Head of caudate nucleus (tissue), 42 donors: Measurements from ENCODE around the gene EMC10.

Experiments used
- DNase-seq, 42 donors: peaks; one replicate each; pipeline versions ENCODE4 v3.0.0 to v3.0.0-alpha.2; 2020 to 2021; ENCODE audit warnings: mixed read lengths in 7 of 42
- intact Hi-C: fragments of 100-400 bp; cut with DNase I; formaldehyde crosslinking; loops from one replicate; pipeline ENCODE4 v1.15.0; 2022

The EMC10 gene

DNA sequence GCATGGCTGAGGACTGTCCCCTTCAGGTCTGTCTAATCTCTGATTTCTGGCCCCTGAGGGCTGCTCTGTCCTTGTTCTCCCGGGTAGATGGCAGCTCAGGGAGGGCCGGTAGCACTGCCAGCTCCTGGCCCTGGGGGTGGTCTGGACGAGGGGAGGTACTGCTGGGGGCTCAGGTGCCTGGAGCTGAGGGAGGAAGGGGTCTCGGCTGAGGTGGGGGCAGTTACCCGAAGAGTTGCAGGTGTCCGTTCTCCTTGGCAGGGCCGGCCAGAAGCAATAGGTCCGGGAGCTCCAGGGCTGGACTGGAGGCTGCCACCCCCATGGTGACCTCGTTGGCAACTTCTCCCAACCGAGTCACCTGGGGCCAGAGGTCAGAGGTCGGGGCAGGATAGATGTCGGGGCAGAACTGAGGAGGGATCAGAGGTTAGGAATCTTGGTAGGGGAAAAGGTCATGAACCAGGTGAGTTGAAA is 1.2 kb upstream of the EMC10 start:
- intact Hi-C loops, result loop anchor here (5.0 kb wide), 1 partner anchor 93 kb away; the partner anchor contains the start of gene POLD1
- DNase-seq, result peak in 1 of 42 donors; percentile 30

DNA sequence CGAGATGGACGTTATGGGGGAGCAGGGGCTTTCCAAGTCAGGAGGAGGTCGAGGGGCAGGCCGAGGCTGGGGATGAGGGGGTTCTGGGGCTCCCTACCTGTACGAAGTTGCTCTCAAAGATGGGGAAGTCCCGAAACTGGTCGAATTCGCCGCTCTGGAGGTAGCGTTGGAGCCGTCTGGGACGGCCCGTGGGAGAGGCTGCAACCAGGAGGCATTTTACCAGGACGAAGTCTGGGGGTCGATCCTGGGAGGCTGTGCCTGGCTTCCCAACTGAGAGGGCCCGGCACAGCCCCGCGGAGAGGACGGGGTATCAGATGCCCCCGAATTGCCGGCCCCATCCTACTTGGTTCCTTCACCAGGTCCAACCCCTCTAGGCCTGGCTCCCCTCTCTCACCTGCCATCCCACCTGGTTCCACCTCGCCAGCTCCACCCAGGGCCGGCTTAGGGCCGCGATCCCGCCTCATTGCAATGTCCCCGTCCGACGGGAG is 527 bp upstream of the EMC10 start:
- intact Hi-C loops, result loop anchor here (2.0 to 5.0 kb wide), 2 partner anchors 35 to 93 kb away; partner anchors contain the start of genes JOSD2 and POLD1
- peak in 1 of 42 donors; percentile 10 for DNase-seq

DNA sequence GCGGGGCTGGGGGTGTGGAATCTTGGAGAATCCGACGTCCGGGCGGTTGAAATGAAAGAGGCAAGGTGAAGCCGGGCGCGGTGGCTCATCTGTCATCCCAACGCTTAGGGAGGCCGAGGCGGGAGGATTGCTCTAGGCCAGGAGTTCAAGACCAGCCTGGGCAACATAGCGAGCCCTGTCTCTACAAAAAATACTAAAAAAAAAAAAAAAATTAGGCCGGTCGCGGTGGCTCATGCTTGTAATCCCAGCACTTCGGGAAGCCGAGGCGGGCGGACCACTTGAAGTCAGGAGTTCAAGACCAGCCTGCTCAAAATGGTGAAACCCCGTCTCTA is 566 bp downstream of the EMC10 start:
- DNase-seq, result no peak
- intact Hi-C loops, result loop anchor here (2.0 to 5.0 kb wide), 2 partner anchors 34 to 95 kb away; partner anchors contain the start of genes JOSD2 and POLD1

DNA sequence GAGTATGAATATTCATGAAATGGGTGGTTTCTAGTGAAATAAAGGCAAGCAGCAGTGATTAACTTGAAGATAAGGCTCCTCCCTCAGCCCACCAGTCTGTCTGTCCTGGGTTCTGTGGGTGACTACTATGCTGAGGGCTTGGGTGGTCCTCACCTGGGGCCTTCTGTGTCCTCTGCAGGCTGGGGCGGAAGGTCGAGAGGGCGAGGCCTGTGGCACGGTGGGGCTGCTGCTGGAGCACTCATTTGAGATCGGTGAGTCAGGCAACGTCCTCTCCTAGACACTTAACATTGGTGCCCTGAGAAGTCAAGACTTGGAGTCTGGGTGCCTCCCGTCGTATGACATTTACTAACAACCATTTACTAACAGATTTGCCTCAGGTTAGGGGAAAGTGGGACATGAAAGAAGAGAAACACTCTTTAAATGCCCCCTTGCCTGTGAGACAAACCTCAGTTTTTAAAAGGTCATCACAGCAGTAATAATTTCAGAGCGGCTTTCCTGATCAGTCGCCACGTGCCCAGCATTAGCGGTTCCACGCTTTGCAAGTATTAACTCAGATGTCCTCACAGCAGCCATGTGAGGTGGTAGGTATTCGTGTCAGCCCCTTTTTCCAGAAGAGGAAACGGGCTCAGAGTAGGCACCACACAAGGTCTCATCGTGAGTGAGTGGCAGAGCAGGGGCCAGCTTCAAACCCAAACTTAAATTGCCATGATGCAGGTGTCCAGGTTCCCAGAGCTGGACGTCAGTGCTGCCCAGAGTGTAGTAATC is 1.6 kb downstream of the EMC10 start:
- intact Hi-C loops, result loop anchor here (2.0 to 5.0 kb wide), 2 partner anchors 33 to 96 kb away; partner anchors contain the start of genes JOSD2 and POLD1
- DNase-seq, result peak in 1 of 42 donors; percentile 32

DNA sequence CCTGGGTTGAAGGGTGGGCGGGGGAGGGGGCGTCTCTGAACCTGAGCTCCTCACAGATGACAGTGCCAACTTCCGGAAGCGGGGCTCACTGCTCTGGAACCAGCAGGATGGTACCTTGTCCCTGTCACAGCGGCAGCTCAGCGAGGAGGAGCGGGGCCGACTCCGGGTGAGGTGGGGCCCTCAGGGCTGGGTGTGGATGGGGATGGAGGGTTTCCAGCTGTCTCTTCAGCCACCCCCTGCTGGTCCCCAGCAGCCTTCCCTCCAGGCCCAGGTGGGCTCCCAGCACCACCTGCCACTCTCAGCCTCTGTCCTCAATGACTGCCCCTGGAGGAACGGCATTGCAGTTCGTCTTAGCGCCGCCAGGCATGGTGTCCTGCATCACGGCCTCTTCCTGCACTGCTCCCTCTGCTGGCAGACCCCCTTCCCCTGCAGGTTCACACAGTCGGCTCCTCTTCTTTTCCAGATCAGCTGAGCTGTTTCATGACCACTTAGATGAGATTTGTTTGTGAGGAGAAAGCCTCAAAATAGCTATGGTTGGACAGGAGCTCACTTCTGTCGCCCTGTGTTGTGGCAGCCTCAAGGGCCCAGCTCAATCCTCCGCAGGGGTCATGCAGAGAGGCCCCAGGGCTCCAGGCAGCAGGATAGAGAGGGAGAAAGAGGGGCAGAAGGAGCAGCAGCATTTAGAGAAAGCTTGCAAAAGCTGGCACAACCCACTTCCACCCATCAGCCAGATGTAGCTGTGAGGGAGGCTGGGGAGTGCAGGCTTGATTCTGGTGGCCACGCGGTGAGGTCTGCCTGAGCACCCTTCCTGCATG is 2.8 kb downstream of the EMC10 start:
- DNase-seq, result peak in 27 of 42 donors; percentile 40 to 81 (median 54)
- intact Hi-C loops, result loop anchor here (5.0 kb wide), 1 partner anchor 97 kb away; the partner anchor contains the start of gene POLD1

DNA sequence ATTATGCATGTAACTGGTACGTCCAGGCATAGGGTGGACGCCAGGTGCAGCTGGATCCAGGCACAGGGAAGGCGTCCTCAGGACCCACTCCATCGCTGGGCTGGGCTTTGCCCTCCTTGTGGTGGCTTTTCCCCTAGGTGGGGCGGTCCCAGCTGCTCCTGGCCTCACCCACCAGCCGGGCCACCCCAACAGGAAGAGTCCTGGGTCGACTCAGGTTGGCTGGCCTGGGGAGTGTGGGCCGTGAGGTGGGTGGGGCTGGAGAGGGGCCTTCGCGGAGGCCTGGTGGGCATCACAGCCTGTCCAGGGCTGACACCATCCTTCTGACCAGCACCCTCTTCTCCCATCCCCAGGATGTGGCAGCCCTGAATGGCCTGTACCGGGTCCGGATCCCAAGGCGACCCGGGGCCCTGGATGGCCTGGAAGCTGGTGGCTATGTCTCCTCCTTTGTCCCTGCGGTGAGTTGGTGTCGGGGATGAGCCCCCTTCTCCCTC is 3.5 kb downstream of the EMC10 start:
- intact Hi-C loops, result loop anchor here (5.0 kb wide), 1 partner anchor 98 kb away; the partner anchor contains the start of gene POLD1
- DNase-seq, result peak in 1 of 42 donors; percentile 25

DNA sequence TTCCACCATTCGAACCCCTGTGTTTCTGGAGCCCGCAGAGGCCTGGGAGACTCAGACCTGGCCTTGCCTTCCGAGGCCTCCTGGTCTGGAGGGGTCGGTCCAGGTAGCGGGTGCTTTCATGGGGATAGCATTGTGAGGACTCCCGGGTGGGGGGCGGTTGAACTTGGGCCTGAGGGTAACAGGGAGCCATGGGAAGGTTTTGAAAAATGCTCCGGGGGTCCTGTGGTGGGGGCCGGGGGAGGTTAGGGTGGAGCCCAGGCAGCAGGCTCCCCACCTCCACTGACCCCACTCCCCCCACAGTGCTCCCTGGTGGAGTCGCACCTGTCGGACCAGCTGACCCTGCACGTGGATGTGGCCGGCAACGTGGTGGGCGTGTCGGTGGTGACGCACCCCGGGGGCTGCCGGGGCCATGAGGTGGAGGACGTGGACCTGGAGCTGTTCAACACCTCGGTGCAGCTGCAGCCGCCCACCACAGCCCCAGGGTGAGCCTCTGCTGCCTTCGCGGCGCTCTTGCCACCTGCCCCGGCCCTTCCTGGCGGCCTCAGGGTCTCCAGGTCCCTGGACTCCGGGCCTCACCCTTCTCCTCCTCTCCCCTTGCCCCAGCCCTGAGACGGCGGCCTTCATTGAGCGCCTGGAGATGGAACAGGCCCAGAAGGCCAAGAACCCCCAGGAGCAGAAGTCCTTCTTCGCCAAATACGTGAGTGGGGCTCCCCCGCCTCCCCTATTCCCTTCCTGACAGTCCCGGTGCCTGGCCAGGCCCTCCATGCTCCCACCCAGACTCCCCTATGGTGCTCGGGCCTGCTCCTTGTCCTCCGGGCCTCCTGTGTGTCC is 4.2 kb downstream of the EMC10 start:
- intact Hi-C loops, result no loop called here
- DNase-seq, result peak in 1 of 42 donors; percentile 7

GRCh38 chr19:50481351-50482149 is 5.2 kb downstream of the EMC10 start:
- intact Hi-C loops, result no loop called here
- DNase-seq, result peak in 1 of 42 donors; percentile 20

GRCh38 chr19:50482271-50482855 is 6.1 kb downstream of the EMC10 start:
- intact Hi-C loops, result no loop called here
- peak in 1 of 42 donors; percentile 10 for DNase-seq

GRCh38 chr19:50482916-50483315 is 6.6 kb downstream of the EMC10 start:
- peak in 1 of 42 donors; percentile 24 for DNase-seq
- intact Hi-C loops, result no loop called here

DNA sequence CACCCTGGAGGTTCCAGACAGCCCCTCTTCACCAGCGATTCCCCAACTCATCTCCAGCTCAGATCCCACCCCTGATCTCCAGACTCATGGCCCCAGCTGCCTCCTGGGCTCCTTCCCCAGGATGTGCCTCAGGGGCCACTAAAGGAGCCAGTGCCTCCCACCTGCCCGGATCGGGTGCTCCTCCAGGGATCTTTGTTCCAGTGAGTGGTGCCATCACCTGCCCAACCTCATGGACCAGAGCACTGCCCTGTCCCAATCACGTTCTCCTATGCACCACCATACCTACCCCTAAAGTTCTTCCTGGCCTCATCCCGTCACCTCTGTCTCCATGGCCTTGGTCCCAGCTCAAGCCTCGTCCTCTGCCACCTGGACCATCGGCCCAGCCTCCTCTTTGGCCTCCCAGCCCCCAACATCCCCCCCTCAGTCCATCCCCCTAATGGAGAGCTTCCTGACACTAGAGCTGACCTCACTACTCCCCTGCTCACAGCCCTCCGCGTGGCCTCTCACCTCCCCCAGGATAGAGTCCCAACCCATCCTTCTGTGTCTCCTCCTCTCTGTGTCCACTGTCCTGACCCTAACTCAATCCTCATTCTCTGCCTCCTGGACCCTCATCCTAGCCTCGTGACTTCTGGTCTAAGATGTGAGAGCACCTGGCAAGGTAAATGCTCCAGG is 9.1 kb downstream of the EMC10 start:
- peak in 1 of 42 donors; percentile 28 for DNase-seq

GRCh38 chr19:50486823-50487515 is 10.7 kb downstream of the EMC10 start:
- peak in 16 of 42 donors; percentile 18 to 84 (median 48) for DNase-seq
- intact Hi-C loops, result no loop called here

More for the DNA sequence above, 9.1 kb downstream of the EMC10 start:
- intact Hi-C loops, result no loop called here

DNA sequence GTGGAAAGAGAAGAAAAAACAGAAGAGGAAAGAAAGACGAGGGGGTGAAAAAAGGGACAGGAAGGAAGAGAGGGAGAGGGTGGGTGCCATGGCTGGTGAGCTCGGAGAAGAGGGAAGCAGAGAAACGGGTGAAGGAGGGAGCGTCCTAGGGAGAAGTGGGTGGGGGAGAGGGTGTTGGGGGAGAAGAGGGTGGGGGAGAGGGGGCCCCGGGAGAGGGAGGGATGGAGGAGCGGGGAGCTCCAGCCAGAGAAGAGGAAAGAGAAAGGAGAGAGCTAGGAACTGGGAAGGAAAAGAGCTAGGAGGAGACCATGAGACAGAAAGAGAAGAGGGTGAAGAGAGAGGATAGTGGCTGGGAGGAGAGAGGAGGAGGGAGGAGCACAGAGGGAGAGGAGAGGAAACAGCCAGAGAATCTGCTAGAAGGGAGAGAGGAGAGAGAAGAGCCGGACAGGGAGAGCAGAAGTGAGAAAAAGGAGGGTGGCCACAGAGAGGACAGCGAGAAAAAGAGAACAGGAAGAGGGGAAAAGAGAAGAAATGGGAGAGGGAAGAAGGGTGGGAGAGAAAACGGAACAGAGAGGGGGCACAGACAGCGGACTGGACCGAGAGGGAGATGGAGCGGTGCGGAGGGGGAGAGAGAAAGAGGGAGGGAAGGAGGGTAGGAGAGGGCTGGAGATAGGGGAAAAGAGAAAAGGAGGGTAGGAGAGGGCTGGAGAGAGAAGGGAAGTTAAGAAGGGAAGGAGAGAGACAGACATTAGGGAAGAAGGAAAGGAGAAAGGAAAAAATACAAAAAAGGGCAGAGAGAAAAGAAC is 12.3 kb downstream of the EMC10 start:
- peak in 2 of 42 donors; percentile 18 to 22 for DNase-seq
- intact Hi-C loops, result no loop called here

GRCh38 chr19:50489461-50490011 is 13.2 kb downstream of the EMC10 start:
- DNase-seq, result peak in 10 of 42 donors; percentile 14 to 66 (median 36)
- intact Hi-C loops, result no loop called here

- intact Hi-C loops, result no loop called here
Measured at GRCh38 chr19:50490411-50490811, 14.1 kb downstream of the EMC10 start.

More at GRCh38 chr19:50490411-50490811, 14.1 kb downstream of the EMC10 start:
- DNase-seq, result peak in 2 of 42 donors; percentile 34 to 54
